Measurements from ENCODE around the gene FOXE1.

FOXE1 gene

DNA sequence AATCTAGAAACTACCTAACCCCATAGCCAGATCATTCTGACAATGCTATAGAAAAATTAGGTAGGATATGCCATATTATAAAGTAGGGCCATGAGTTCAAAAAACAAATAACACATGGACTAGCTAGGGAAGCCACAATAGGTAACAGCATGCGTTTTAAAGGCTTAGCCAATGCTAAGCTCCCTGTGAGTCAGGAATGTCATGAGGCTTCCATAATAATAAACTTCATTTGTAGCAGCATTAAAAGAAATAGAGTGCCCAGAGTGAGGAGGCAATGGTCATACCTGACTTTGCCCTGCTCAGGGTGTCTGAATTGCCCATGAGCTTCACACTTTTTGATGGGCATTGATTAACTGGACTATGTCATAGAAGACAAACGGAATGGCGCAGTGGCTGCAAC, 15.8 kb downstream of the FOXE1 start:
- no peak for DNase-seq

DNA sequence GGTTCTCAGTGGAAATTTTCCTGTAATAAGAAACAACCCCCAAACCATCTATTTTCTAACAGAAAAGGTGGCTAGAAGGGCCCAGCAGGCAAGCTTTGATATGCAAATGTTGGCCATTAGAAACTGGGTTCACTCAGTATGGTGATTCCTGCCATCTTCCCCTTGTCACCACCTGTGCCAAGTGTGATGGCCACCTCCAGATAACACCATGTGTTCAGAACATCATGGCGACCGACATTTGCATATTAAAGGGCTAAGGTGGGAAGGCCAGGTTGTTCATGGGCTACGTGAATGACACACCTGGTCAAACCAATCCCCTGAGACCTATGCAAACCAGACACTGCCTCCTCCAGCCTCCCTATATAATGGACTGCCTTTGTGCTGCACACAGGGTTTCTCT, 20.4 kb downstream of the FOXE1 start:
- DNase-seq, result no peak

DNA sequence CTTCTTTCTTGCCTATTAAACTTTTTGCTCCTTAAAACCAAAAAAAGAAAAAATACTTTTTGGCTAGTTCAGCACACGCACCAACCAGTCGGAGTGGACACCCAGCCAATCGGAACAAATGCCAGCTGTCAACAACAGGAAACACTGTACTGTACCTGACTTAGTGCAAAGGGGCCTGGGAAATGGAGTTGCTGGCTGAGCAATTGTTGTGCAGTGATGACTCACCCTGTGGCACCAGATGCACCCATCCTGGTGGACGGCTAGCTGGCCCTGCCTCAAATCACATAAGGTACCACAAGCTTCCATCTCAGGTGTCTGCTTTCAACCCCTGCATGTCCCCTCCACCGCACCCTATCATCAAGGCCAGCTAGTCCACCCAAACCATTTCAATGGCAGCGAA, 20.9 kb downstream of the FOXE1 start:
- no peak for DNase-seq

DNA sequence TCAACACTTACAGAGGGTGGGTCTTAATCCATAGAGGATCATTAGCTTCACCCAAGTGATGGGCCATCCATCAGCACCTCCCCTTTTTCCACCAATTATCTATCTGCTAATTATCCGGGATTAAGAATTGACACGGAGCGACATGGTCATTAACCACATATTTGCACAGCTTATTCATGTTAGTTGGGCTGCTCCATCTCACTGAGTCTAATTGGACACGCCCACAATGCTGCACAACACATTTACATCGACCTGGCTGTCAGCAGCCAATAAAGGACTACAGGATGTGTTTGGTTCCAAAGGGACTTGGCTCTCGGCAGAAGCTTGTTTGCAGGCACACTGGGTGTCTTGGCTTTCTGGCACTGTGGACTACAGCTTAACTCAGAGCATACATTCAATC, 21.6 kb downstream of the FOXE1 start:
- DNase-seq, result no peak

DNA sequence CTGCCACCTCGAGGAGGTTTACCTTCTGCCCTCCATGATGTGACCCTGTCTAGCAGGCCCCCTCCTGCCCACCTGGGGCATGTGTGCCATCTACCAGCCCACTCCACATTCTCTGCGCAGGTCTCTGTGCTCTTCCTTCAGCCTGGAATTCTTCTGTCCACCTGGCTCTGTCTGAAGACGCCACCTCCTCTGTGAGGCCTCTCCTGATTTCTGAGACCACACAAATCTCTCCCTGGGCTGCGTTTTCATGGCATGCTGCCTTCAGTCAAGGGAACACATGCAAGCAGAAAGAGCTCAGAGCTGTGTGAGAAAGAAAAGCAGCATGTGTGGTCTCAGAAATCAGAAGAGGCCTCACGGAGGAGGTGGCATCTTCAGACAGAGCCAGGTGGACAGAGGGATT, 22.1 kb downstream of the FOXE1 start:
- DNase-seq, result no peak

DNA sequence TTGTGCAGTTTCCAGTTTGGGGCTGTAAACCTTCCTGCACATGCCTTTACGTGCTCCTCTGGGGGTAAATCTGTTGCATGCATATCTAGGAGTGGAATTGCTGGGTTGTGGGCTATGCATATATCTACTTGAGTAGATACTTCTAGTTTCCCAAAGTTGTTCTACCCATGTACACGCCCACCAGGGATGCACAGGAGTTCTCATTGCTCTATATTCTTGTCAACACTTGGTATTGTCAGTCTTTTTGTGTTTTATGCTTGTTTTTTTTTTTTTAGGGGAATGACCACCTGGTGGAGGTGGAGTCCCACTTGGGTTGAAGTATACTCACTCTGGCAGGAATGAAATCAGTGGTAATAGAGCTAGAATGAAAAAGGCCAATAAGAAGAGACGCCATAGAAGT, 23.0 kb downstream of the FOXE1 start:
- no peak for DNase-seq

DNA sequence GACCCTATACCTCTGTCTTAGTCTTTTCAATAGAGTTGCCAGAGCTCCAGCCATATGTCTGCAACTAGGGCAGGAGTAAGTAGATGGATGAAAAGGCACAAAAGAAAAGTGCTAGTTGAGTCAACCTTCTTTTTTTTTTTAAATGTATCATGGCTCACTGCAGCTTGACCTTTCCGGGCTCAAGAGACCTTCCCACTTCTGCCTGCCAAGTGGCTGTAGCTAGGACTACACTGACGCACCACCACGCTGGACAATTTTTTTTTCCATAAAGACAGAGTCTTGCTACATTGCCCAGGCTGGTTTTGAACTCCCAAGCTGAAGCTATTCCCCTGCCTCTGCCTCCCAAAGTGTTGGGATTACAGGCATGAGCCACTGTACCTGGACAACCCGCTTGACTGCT, 27.3 kb downstream of the FOXE1 start:
- no peak for DNase-seq

DNA sequence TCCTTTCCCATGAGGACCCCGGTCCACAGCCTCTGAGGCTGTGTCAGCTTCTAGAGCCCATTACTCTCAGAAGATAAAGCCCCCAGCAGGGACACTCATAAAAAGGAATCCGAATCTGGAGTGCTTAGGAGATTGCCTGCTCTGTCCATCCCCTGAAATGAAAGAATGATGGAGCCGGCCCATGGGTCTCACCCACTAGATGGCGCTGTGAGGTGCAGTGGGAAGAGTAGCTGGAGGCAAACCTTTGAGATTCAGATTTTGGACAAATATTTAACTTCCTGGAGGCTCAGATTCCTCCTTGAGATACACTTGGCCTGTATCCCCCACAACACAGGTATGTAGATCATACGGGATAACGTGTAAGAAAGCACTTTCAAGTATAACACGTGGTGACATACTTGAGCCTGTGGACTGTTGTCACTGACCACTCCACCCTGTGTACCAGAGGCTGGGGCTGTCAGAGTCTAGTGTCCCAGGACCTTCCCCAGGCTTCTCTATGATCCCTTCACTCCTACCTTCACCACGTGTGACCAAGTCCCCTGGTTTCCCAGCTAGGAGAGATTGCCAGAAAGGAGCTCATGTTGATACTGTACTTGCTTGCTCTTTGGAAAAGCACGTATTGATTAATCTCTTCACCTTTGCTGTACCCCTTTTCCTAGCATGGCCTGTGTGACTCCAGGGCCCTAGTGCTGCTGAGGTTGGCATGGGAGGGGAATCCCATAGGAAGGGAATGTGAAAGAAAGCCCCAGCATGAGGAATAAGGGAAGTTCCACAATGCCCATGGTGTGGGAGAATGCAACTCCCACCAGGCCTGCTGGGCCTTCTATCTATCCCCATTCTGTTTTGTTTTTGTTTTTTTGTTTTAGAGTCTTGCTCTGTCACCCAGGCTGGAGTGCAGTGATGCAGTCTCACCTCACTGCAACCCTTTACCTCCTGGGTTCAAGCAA, 37.2 kb downstream of the FOXE1 start:
- peak; percentile 73 for DNase-seq

DNA sequence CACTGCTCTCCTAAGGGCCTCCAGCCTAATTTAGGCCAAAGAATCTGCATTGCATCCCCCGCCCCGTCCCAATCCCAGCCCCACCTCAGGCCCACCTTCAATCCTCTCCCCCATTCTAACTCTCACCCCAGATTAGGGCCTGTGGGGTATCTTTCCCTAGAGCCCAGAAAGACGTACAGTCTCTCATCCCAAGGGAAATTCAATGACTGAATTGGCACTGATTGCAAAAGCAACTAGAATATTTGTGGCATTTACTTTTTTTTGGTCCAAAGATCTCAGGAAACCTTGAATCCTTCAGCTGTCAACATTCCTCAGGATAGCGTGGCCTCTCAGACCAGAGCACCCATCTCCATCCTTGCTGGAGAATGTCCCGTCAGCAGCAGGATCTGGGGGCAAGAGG, 38.7 kb downstream of the FOXE1 start:
- no peak for DNase-seq

DNA sequence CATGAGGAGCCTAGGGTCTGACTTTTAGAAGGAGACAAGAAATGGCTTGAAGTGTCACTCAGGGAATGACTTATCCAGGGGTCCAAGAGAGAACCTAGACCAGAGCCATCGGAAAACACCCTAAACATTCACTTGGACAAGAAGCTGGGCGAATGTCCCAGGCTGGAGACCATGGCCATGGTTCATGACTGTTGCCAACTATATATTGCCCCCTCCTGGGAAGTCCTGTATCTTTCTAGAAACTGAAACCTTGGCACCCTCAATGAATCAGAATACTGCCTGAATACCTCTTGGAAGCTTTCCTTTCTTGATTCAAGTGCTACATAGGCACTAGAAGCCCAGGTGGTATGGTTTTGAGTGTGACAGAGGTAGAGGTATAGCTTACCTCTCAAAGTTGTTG, 39.4 kb downstream of the FOXE1 start:
- no peak for DNase-seq

DNA sequence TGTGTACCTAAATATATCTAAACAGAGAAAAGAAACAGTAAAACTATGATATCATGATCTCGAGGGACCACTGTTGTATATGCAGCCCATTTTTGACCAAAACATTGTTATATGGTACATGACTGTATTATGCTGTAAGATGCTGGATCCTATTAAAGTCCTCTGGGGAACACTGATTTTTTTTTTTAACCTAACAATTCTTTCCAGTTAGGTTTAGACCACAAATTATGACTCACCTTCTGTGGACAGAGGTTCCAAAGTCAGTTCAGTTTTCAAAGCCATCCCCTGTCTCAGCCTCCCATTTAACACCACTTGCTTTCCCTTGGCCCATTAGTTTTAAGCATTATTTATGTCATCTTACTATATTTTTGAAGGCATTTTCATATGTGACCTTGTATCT, 42.2 kb downstream of the FOXE1 start:
- DNase-seq, result no peak

DNA sequence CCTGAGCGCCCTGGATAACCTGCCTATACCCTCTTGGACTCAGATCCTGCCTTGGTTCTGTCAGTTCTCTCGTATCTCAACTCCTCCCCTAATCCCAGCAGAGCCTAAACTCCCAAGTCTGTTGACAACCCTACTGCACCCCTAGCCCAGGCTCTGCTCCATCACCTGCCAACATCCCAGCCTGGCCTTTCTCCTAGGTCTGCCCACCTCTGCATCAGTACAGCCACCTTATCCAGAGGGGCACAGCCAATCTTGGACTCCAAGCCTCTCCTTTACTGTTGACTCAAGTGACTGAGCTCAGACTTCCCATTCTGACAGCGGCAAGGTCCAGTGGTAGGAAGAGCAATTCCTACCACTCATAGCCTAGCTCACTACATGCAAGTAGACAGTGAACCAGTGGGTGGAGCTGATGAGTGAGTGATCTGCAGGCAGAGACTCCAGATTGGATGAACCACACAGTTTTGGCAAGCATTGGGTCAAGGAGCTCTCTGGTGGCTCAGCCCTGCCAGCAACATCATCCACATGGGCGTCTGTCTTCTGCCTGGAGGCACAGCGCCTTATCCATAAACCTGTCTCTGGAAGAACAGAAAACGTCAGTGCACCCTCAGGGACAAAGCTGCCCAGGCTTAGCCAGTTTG, 42.8 kb downstream of the FOXE1 start:
- peak; percentile 62 for DNase-seq

DNA sequence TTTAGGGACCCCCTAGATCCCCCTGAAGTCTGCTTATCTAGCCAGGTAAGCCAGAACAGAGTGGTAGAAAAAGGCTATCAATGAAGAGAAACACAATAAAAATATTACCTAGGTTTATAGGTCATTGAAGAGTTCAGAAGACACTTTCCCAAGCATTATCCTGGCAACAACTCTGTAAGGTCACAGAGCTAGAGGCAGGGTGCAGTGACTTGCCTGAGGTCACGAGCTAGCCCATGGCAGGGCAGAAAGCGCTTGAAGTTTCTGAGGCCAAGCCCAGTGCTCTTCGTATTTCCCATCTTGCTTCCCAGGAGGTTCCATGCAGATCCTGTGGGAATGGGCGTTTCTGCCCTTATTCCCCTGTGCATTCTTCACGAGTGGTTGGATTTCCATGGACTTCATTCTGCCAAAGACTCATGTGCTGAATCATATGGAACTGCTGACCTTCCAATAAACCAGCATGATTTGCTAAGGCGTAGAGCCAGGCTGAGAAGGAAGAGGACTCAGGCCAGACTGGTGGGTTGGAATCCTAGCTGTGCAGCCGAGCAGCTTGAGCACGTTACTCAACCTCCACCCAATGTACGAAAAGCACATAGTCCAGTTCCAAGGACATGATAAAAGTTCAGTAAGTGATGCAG, 47.2 kb downstream of the FOXE1 start:
- no peak for DNase-seq

DNA sequence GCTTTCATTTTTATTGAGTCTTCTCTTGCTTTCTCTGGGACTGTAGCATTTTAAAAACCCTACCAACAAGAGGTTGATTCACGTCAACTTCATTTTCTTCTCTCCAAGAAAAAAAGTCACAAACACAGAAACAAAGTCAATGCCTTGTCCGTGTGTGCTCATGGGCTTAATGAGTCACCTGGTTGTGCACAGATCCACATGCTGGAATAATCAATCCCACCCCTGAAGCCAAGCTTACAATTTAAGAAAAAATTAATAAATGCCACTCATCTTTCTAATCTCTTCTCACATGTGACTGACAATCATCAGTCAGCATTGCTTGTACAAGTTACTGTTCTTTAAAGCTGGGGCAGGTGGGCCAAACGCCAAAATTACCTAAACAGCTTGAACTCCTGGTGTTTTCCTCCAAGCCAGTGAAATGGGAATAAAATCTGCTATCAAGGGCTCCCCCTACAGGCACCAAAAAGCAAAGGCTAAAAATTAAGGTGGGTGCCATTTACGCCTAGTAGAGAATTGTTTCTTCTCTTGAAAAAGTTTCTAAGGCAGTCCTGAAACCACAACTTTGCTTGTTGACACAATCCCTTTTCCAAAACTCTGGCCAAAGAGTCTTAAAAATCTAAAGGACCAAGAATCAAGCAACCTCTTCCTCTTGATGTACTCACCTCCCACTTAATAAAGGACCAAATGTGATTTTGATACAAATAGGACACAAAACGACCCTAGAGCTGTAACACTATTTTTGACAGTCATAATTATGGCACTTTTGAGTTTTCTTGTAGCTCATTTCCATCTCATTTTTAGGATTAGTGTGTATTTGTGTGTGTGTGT, 47.9 kb downstream of the FOXE1 start:
- DNase-seq, result peak; percentile 72

DNA sequence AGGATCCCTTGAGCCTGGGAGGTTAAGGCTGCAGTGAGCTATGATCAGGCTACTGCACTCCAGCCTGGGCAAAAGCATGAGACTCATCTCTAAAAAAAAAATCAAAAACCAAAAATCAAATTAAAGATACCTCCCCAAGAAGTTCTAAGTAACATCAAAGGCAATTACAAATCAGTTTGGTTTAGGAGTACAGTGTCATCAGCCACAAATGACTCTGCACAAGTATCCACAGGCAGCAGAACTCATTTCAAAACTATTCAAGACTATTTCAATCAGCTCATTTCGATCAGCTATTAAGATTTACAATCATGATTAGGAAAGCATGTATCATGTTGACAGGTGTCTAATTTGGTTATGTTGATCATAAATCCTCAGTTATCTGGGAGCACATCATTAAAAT, 50.2 kb downstream of the FOXE1 start:
- no peak for DNase-seq

DNA sequence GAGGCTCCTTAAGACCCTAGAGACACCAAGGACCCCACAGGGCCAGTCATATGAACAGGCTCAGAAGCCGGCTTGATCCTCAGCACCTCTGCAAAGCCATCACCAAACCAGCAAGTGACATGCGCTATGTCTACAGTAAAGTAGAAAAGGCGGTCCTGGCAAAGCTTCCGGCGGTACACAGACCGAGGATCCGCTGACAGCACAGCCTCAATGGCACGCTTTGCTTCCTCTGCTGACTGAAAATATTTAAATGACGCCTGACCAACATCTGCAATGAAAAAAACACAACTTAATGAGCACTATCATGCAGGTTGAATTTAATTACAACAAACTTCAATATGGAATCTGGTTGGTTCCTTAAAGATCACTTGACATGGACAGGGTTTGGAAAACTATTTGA, 51.7 kb downstream of the FOXE1 start:
- no peak for DNase-seq

DNA sequence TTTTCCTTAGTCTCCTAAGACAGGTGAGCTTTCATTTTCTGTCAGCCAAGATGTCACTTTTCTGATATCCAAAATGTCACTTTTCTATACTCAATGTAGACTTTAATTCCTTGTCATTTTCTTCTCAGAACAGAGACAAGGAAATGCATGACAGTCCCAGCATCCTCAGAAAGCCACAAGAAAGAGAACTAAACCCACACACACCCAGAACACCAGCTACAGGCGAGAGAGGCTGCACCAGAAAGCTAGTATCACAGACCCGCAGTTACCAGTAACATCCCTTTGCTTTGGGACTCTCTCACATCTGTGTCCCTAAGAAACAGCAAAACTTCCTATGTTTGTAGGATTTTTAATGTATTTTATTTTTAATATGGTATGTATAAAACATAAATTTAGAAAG, 52.2 kb downstream of the FOXE1 start:
- DNase-seq, result no peak

All from hematopoietic multipotent progenitor cell treated with erythropoietin and hydrocortisone succinate and interleukin-3 and kit ligand, for 6 days (in vitro differentiated cells).